ENCODE results near the gene ABHD10. TPM values are rescaled to one million over a fixed set of nuclear protein-coding genes. Genes with fewer than 3 reads are reported as not detected.

The ABHD10 gene
- total RNA-seq, 5 donors from 2014 or later (not counting 1 experiment from before 2014, with no cell fraction given) = 18.3 to 31.8 (median 28.1) TPM

- Mint-ChIP-seq H3K4me1 (peaks cover 0 to 4% (median 0%) of the 10 kb centered on the region in 3 donors), H3K9me3 (no peaks in the 10 kb centered on the region), H3K27ac (no peak overlapping the region), H3K36me3 (no peaks in the 10 kb centered on the region), H3K27me3 (no peaks in the 10 kb centered on the region), H3K4me3 (no peak overlapping the region)
- 60% methylated on average over 3 of the region's 3 CpGs for WGBS (ENCODE audit: insufficient coverage)
- H3K9me3 ChIP-seq = no peaks in the 10 kb centered on the region
- POLR2A ChIA-PET = no interaction called here
- H3K27me3 ChIP-seq (replicated peaks in 1 of 2; ENCODE audit: control insufficient read depth in 2 of 2, extremely low read depth in 1 of 2, insufficient read depth in 2 of 2, low read length in 1 of 2) = no peaks in the 10 kb centered on the region
- DNase-seq = no peak
- no peaks in the 10 kb centered on the region for H3K36me3 ChIP-seq (ENCODE audit: control insufficient read depth in 2 of 2, extremely low read depth in 1 of 2, insufficient read depth in 1 of 2, low read length in 1 of 2)
- no peak overlapping the region for H3K27ac ChIP-seq (ENCODE audit: low read length)
- H3K4me3 ChIP-seq (ENCODE audit: control insufficient read depth in 1 of 2, extremely low read depth in 1 of 2, low read length in 1 of 2) = no peak overlapping the region
- CTCF ChIA-PET = interaction anchor here (1.0 to 1.3 kb wide), 2 partner anchors 17 to 245 kb away, joined by 3 to 4 read pairs; partner anchors contain the start of gene ABHD10 (in 1 of the 2)
- ATAC-seq (replicated peaks in 1 of 4) = no peak
- no peaks in the 10 kb centered on the region for H3K4me1 ChIP-seq (ENCODE audit: control insufficient read depth in 1 of 2, extremely low read depth in 1 of 2, insufficient read depth in 2 of 2, low read length in 2 of 2)
These were observed 17.2 kb upstream of the ABHD10 start for GRCh38 chr3:111961461-111962164.

- no peaks in the 10 kb centered on the region for H3K9me3 ChIP-seq
- CTCF ChIA-PET = interaction anchor here in 1 of 2 donors (0.7 to 2.1 kb wide), 3 partner anchors 13 to 248 kb away, joined by 3 to 8 read pairs (median 7); no protein-coding TSS in a partner anchor
These were observed 15.4 kb upstream of the ABHD10 start for GRCh38 chr3:111963424-111963823.

GRCh38 chr3:111965484-111965883 is 13.3 kb upstream of the ABHD10 start:
- H3K36me3 Mint-ChIP-seq = no peaks in the 10 kb centered on the region
- Histone ChIP-seq H3K4me1 (ENCODE audit: control insufficient read depth in 1 of 2, extremely low read depth in 1 of 2, insufficient read depth in 2 of 2, low read length in 2 of 2) (no peaks in the 10 kb centered on the region), H3K36me3 (ENCODE audit: control insufficient read depth in 2 of 2, extremely low read depth in 1 of 2, insufficient read depth in 1 of 2, low read length in 1 of 2) (no peaks in the 10 kb centered on the region), H3K4me3 (ENCODE audit: control insufficient read depth in 1 of 2, extremely low read depth in 1 of 2, low read length in 1 of 2) (no peak overlapping the region), H3K27me3 (replicated peaks in 1 of 2; ENCODE audit: control insufficient read depth in 2 of 2, extremely low read depth in 1 of 2, insufficient read depth in 2 of 2, low read length in 1 of 2) (no peaks in the 10 kb centered on the region), H3K27ac (ENCODE audit: low read length) (no peak overlapping the region), H3K9me3 (no peaks in the 10 kb centered on the region)
- H3K27ac Mint-ChIP-seq = no peak overlapping the region
- ATAC-seq (replicated peaks in 1 of 4) = no peak
- no peak for DNase-seq
- H3K4me1 Mint-ChIP-seq = peaks cover 3 to 11% (median 10%) of the 10 kb centered on the region in 3 donors
- CTCF ChIA-PET = interaction anchor here (0.8 to 7.3 kb wide), 10 partner anchors 9 to 388 kb away, joined by 3 to 149 read pairs (median 4); no protein-coding TSS in a partner anchor
- POLR2A ChIA-PET = no interaction called here
- H3K9me3 Mint-ChIP-seq = no peaks in the 10 kb centered on the region
- no CpG with 5 or more reads among the region's 2 CpGs for WGBS (ENCODE audit: insufficient coverage)
- no peak overlapping the region for H3K4me3 Mint-ChIP-seq
- no peaks in the 10 kb centered on the region for H3K27me3 Mint-ChIP-seq

More at GRCh38 chr3:111963424-111963823, 15.4 kb upstream of the ABHD10 start:
- H3K27me3 ChIP-seq (replicated peaks in 1 of 2; ENCODE audit: control insufficient read depth in 2 of 2, extremely low read depth in 1 of 2, insufficient read depth in 2 of 2, low read length in 1 of 2) = no peaks in the 10 kb centered on the region
- Mint-ChIP-seq H3K9me3 (no peaks in the 10 kb centered on the region), H3K27me3 (no peaks in the 10 kb centered on the region), H3K4me3 (no peak overlapping the region), H3K27ac (peak overlapping the region in 1 of 2 donors; percentile 17), H3K36me3 (no peaks in the 10 kb centered on the region), H3K4me1 (peaks cover 3 to 11% (median 10%) of the 10 kb centered on the region in 3 donors)
- no peak overlapping the region for H3K27ac ChIP-seq (ENCODE audit: low read length)
- ATAC-seq (replicated peaks in 1 of 4) (no peak), DNase-seq (no peak)
- POLR2A ChIA-PET = interaction anchor here (0.7 kb wide), 2 partner anchors 195 to 469 kb away, joined by 8 to 9 read pairs; no protein-coding TSS in a partner anchor
- H3K4me3 ChIP-seq (ENCODE audit: control insufficient read depth in 1 of 2, extremely low read depth in 1 of 2, low read length in 1 of 2) = no peak overlapping the region
- H3K36me3 ChIP-seq (ENCODE audit: control insufficient read depth in 2 of 2, extremely low read depth in 1 of 2, insufficient read depth in 1 of 2, low read length in 1 of 2) = no peaks in the 10 kb centered on the region
- no peaks in the 10 kb centered on the region for H3K4me1 ChIP-seq (ENCODE audit: control insufficient read depth in 1 of 2, extremely low read depth in 1 of 2, insufficient read depth in 2 of 2, low read length in 2 of 2)
- WGBS (ENCODE audit: insufficient coverage) = no CpG with 5 or more reads among the region's 1 CpG

- Histone ChIP-seq H3K27ac (ENCODE audit: low read length) (no peak overlapping the region), H3K9me3 (no peaks in the 10 kb centered on the region), H3K36me3 (ENCODE audit: control insufficient read depth in 2 of 2, extremely low read depth in 1 of 2, insufficient read depth in 1 of 2, low read length in 1 of 2) (no peaks in the 10 kb centered on the region), H3K27me3 (replicated peaks in 1 of 2; ENCODE audit: control insufficient read depth in 2 of 2, extremely low read depth in 1 of 2, insufficient read depth in 2 of 2, low read length in 1 of 2) (no peaks in the 10 kb centered on the region), H3K4me3 (ENCODE audit: control insufficient read depth in 1 of 2, extremely low read depth in 1 of 2, low read length in 1 of 2) (no peak overlapping the region), H3K4me1 (ENCODE audit: control insufficient read depth in 1 of 2, extremely low read depth in 1 of 2, insufficient read depth in 2 of 2, low read length in 2 of 2) (no peaks in the 10 kb centered on the region)
- Mint-ChIP-seq H3K4me1 (peaks cover 3 to 11% (median 10%) of the 10 kb centered on the region in 3 donors), H3K36me3 (no peaks in the 10 kb centered on the region), H3K27me3 (no peaks in the 10 kb centered on the region), H3K9me3 (no peaks in the 10 kb centered on the region), H3K27ac (no peak overlapping the region), H3K4me3 (no peak overlapping the region)
- no peak for DNase-seq
- 0% methylated on average over 1 of the region's 3 CpGs for WGBS (ENCODE audit: insufficient coverage)
- ChIA-PET CTCF (interaction anchor here (0.5 to 7.3 kb wide), 24 partner anchors 8 to 1143 kb away, joined by 3 to 149 read pairs (median 4); partner anchors contain the start of gene ABHD10 (in 2 of the 2)), POLR2A (interaction anchor here in 1 of 2 donors (0.6 to 0.9 kb wide), 2 partner anchors 137 to 249 kb away, joined by 3 to 7 read pairs; no protein-coding TSS in a partner anchor)
- no peak for ATAC-seq (replicated peaks in 1 of 4)
These were observed 11.8 kb upstream of the ABHD10 start for GRCh38 chr3:111967068-111967467.

- H3K27me3 Mint-ChIP-seq = no peaks in the 10 kb centered on the region
- no peaks in the 10 kb centered on the region for H3K9me3 Mint-ChIP-seq
- H3K27ac Mint-ChIP-seq = no peak overlapping the region
- ChIA-PET POLR2A (interaction anchor here (0.6 to 0.9 kb wide), 2 partner anchors 250 to 272 kb away, joined by 3 read pairs; no protein-coding TSS in a partner anchor), CTCF (interaction anchor here (0.5 to 7.3 kb wide), 34 partner anchors 9 to 1938 kb away, joined by 3 to 149 read pairs (median 3); partner anchors contain the start of gene ABHD10 (in 2 of the 2))
- Histone ChIP-seq H3K27ac (ENCODE audit: low read length) (no peak overlapping the region), H3K4me1 (ENCODE audit: control insufficient read depth in 1 of 2, extremely low read depth in 1 of 2, insufficient read depth in 2 of 2, low read length in 2 of 2) (no peaks in the 10 kb centered on the region), H3K36me3 (ENCODE audit: control insufficient read depth in 2 of 2, extremely low read depth in 1 of 2, insufficient read depth in 1 of 2, low read length in 1 of 2) (no peaks in the 10 kb centered on the region), H3K27me3 (replicated peaks in 1 of 2; ENCODE audit: control insufficient read depth in 2 of 2, extremely low read depth in 1 of 2, insufficient read depth in 2 of 2, low read length in 1 of 2) (no peaks in the 10 kb centered on the region), H3K9me3 (no peaks in the 10 kb centered on the region), H3K4me3 (ENCODE audit: control insufficient read depth in 1 of 2, extremely low read depth in 1 of 2, low read length in 1 of 2) (no peak overlapping the region)
- no peaks in the 10 kb centered on the region for H3K36me3 Mint-ChIP-seq
- peaks cover 3 to 11% (median 10%) of the 10 kb centered on the region in 3 donors for H3K4me1 Mint-ChIP-seq
- no peak overlapping the region for H3K4me3 Mint-ChIP-seq
- ATAC-seq (replicated peaks in 1 of 4) = peak; percentile 75 to 85 (median 82)
- 9% methylated on average over 7 of the region's 8 CpGs for WGBS (ENCODE audit: insufficient coverage)
- DNase-seq = peak; percentile 38 to 87 (median 68)
These were observed 11.1 kb upstream of the ABHD10 start for GRCh38 chr3:111967651-111968274.

- H3K4me3 ChIP-seq (ENCODE audit: control insufficient read depth in 1 of 2, extremely low read depth in 1 of 2, low read length in 1 of 2) = no peak overlapping the region
- WGBS (ENCODE audit: insufficient coverage) = no CpG with 5 or more reads among the region's 5 CpGs
- no peak for ATAC-seq (replicated peaks in 1 of 4)
These were observed 10.3 kb upstream of the ABHD10 start for GRCh38 chr3:111968319-111969054.

More at GRCh38 chr3:111968319-111969054, 10.3 kb upstream of the ABHD10 start:
- CTCF ChIA-PET = interaction anchor here (0.5 to 7.3 kb wide), 28 partner anchors 9 to 1939 kb away, joined by 3 to 149 read pairs (median 4); partner anchors contain the start of gene ABHD10 (in 1 of the 2)
- POLR2A ChIA-PET = no interaction called here
- no peaks in the 10 kb centered on the region for H3K9me3 ChIP-seq
- Mint-ChIP-seq H3K27ac (no peak overlapping the region), H3K9me3 (no peaks in the 10 kb centered on the region), H3K36me3 (no peaks in the 10 kb centered on the region), H3K27me3 (no peaks in the 10 kb centered on the region), H3K4me3 (no peak overlapping the region), H3K4me1 (peaks cover 3 to 10% (median 6%) of the 10 kb centered on the region in 3 donors)
- no peaks in the 10 kb centered on the region for H3K4me1 ChIP-seq (ENCODE audit: control insufficient read depth in 1 of 2, extremely low read depth in 1 of 2, insufficient read depth in 2 of 2, low read length in 2 of 2)
- no peaks in the 10 kb centered on the region for H3K36me3 ChIP-seq (ENCODE audit: control insufficient read depth in 2 of 2, extremely low read depth in 1 of 2, insufficient read depth in 1 of 2, low read length in 1 of 2)
- DNase-seq = no peak
- no peaks in the 10 kb centered on the region for H3K27me3 ChIP-seq (replicated peaks in 1 of 2; ENCODE audit: control insufficient read depth in 2 of 2, extremely low read depth in 1 of 2, insufficient read depth in 2 of 2, low read length in 1 of 2)
- no peak overlapping the region for H3K27ac ChIP-seq (ENCODE audit: low read length)

All from T-cell (primary cell).